Astrocyte (in vitro differentiated cells and primary cell): ENCODE measurements around the gene PALLD. TPM values are rescaled to one million over a fixed set of nuclear protein-coding genes. Genes with fewer than 3 reads are reported as not detected.

Source experiments
- DNase-seq: peaks from one replicate; pipeline ENCODE4 v3.0.0-alpha.2; 2010; ENCODE audit warnings: low read depth
- FAIRE-seq: peaks from 2 replicates; lab custom pipeline; 2011; peaks lifted over from hg19 to GRCh38; lab: Jason Lieb, UNC
- H2AFZ ChIP-seq: 2 replicates; pipeline ENCODE4 v1.6.0; 2012; ENCODE audit warnings: low read depth, low read length, inconsistent platforms
- H3K27ac ChIP-seq: 2 replicates; pipeline ENCODE4 v1.5.1; 2011; ENCODE audit warnings: low read depth, low read length, inconsistent platforms
- H3K27me3 ChIP-seq: 2 replicates; pipeline ENCODE4 v1.6.0; 2011; ENCODE audit warnings: low read length, inconsistent platforms; ENCODE audit not compliant: insufficient read depth
- H3K36me3 ChIP-seq: 2 replicates; pipeline ENCODE4 v1.5.1; 2011; ENCODE audit warnings: low read length, inconsistent platforms; ENCODE audit not compliant: insufficient read depth
- H3K4me1 ChIP-seq: 2 replicates; pipeline ENCODE4 v1.5.1; 2011; ENCODE audit warnings: low read length, inconsistent platforms; ENCODE audit not compliant: insufficient read depth
- H3K4me2 ChIP-seq: 2 replicates; pipeline ENCODE4 v1.6.0; 2012; ENCODE audit warnings: low read length, inconsistent platforms
- H3K4me3 ChIP-seq: 2 replicates; pipeline ENCODE4 v1.5.1; 2011; ENCODE audit warnings: low read depth, mild to moderate bottlenecking, low read length, inconsistent platforms; ENCODE audit not compliant: insufficient read depth
- H3K79me2 ChIP-seq: 2 replicates; pipeline ENCODE4 v1.6.0; 2012; ENCODE audit warnings: mild to moderate bottlenecking, low read length, inconsistent platforms; ENCODE audit not compliant: insufficient read depth
- H3K9ac ChIP-seq: 2 replicates; pipeline ENCODE4 v1.6.0; 2012; ENCODE audit warnings: mild to moderate bottlenecking, low read length, inconsistent platforms
- H3K9me3 ChIP-seq: 2 replicates; pipeline ENCODE4 v1.5.1; 2012; ENCODE audit warnings: low read depth, mild to moderate bottlenecking, low read length, inconsistent platforms; ENCODE audit not compliant: insufficient read depth
- H4K20me1 ChIP-seq: 2 replicates; pipeline ENCODE4 v1.6.0; 2012; ENCODE audit warnings: low read length, inconsistent platforms; ENCODE audit not compliant: insufficient read depth
- H3K27ac Mint-ChIP-seq: one replicate; pipeline ENCODE4 v1.8.0; 2021; ENCODE audit warnings: mild to moderate bottlenecking, mixed read lengths; ENCODE audit not compliant: unreplicated experiment
- H3K27me3 Mint-ChIP-seq: one replicate; pipeline ENCODE4 v1.8.0; 2021; ENCODE audit warnings: low read depth, mixed read lengths; ENCODE audit not compliant: unreplicated experiment
- H3K36me3 Mint-ChIP-seq: one replicate; pipeline ENCODE4 v1.8.0; 2021; ENCODE audit warnings: low read depth, mixed read lengths; ENCODE audit not compliant: unreplicated experiment
- H3K4me1 Mint-ChIP-seq: one replicate; pipeline ENCODE4 v1.8.0; 2021; ENCODE audit warnings: low read depth, mixed read lengths; ENCODE audit not compliant: unreplicated experiment
- H3K4me3 Mint-ChIP-seq: one replicate; pipeline ENCODE4 v1.8.0; 2021; ENCODE audit warnings: mild to moderate bottlenecking, moderate library complexity, mixed read lengths; ENCODE audit not compliant: unreplicated experiment
- H3K9me3 Mint-ChIP-seq: one replicate; pipeline ENCODE4 v1.8.0; 2021; ENCODE audit warnings: mild to moderate bottlenecking, mixed read lengths; ENCODE audit not compliant: unreplicated experiment
- EZH2 ChIP-seq: IDR thresholded peaks from 2 replicates; pipeline ENCODE4 v1.6.1; 2012; ENCODE audit warnings: mild to moderate bottlenecking, low read length, inconsistent platforms; ENCODE audit not compliant: insufficient read depth
- total RNA-seq: library from RNA; stranded (reverse); gene quantifications from 2 replicates; pipeline ENCODE4 v1.2.1, GENCODE V29; 2021
- TF ChIP-seq, protein P1 (sequence below): IDR thresholded peaks from 2 replicates; pipeline ENCODE4 v1.5.1; 2011; ENCODE audit warnings: low read depth, mild to moderate bottlenecking, inconsistent platforms, low read length, moderate library complexity; ENCODE audit not compliant: insufficient read depth

PALLD gene
- total RNA-seq, 1 donor from 2014 or later, result 498 TPM

DNA sequence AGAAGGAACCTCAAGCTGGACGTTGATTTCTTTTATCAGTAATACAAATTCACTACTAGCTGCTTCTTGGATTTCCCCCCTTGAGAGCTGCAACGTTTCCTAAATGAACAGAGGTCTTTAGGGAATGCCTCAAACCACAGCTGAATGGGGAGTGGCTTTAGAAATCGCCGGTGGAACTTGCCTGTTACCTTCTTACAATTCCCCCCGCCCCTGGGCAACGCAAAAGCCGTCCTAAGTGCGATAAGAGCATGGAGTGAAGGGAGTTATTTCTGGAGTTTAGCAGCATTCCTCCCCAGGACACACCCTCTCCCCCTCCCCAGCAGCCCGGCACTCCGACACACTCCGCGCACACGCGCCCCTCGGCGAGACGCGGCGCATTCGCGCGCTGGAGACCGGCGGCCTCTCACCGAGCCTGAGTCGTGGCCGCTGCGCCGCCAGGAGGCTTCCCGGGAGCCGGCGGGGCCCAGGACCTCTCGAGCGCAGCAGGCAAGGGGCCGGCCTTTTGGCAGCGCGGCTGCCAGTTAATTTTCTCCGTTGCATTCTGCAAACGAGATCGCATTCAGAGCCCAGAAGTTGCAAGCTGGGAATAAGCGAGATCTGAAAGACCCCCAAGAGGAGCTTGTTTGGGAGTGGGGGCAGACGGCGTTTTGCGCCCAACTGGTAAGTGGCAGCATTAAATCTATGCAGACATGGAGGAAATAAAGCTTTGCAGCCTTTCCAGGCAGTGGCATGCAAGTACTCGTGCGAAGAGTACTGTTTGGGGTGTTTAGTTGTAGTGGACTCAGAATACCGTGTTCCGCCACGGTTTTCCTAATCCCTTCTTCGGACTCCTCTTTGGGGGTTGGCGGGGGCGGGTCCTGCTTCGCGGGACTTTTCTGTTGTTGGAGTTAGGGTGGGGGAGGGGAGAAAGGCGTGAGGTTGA lies 134.7 kb downstream of the PALLD start:
- H3K36me3 ChIP-seq, result no peaks in the 10 kb centered on the region
- H2AFZ ChIP-seq, result peak overlapping the region; percentile 15
- H3K27me3 Mint-ChIP-seq, result no peaks in the 10 kb centered on the region
- H4K20me1 ChIP-seq, result no peaks in the 10 kb centered on the region
- H3K9me3 Mint-ChIP-seq, result no peaks in the 10 kb centered on the region
- peak overlapping the region; percentile 95 for H3K27ac Mint-ChIP-seq
- FAIRE-seq (peak; percentile 73), DNase-seq (peak; percentile 77)
- peaks cover 2% of the 10 kb centered on the region for H3K36me3 Mint-ChIP-seq
- H3K4me2 ChIP-seq, result peak overlapping the region; percentile 94
- H3K9ac ChIP-seq, result peak overlapping the region; percentile 97
- no peaks in the 10 kb centered on the region for H3K9me3 ChIP-seq
- peak overlapping the region; percentile 98 for H3K4me3 Mint-ChIP-seq
- peaks cover 41% of the 10 kb centered on the region for H3K4me1 ChIP-seq
- no peak for TF ChIP-seq EZH2
- TF ChIP-seq, protein P1, sequence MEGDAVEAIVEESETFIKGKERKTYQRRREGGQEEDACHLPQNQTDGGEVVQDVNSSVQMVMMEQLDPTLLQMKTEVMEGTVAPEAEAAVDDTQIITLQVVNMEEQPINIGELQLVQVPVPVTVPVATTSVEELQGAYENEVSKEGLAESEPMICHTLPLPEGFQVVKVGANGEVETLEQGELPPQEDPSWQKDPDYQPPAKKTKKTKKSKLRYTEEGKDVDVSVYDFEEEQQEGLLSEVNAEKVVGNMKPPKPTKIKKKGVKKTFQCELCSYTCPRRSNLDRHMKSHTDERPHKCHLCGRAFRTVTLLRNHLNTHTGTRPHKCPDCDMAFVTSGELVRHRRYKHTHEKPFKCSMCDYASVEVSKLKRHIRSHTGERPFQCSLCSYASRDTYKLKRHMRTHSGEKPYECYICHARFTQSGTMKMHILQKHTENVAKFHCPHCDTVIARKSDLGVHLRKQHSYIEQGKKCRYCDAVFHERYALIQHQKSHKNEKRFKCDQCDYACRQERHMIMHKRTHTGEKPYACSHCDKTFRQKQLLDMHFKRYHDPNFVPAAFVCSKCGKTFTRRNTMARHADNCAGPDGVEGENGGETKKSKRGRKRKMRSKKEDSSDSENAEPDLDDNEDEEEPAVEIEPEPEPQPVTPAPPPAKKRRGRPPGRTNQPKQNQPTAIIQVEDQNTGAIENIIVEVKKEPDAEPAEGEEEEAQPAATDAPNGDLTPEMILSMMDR, result peak; percentile 7
- peak overlapping the region; percentile 91 for H3K27ac ChIP-seq
- peak overlapping the region; percentile 91 for H3K4me3 ChIP-seq
- no peaks in the 10 kb centered on the region for H3K27me3 ChIP-seq
- H3K79me2 ChIP-seq, result peaks cover 40% of the 10 kb centered on the region
- peaks cover 44% of the 10 kb centered on the region for H3K4me1 Mint-ChIP-seq

DNA sequence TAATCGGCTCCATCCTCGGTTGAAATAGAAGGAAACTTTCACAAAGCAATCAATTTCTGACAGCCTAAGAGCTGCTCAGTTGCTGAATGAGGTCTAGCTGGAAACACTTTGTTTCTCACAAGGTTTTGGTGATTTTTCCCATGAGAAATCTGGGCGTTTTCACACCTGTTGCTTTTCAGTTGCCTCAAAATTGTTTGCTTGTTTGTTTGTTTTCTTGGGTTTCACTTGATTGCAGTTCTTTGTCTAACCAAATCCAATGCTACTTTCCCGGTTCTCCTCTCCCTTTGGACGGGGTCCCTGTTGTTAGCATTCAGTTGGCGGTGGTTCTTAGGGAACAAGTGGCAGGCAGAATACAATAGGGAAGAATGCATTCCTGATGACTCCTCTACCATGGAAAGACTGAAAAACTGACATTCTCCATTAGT lies 135.5 kb downstream of the PALLD start:
- no peaks in the 10 kb centered on the region for H4K20me1 ChIP-seq
- Mint-ChIP-seq H3K4me1 (peaks cover 52% of the 10 kb centered on the region), H3K36me3 (peaks cover 2% of the 10 kb centered on the region), H3K27ac (peak overlapping the region; percentile 95), H3K4me3 (peak overlapping the region; percentile 98), H3K9me3 (no peaks in the 10 kb centered on the region), H3K27me3 (no peaks in the 10 kb centered on the region)
- no peaks in the 10 kb centered on the region for H3K9me3 ChIP-seq
- no peak for TF ChIP-seq EZH2
- TF ChIP-seq, protein P1, result no peak
- FAIRE-seq (no peak), DNase-seq (peak; percentile 54)
- H3K79me2 ChIP-seq, result peaks cover 44% of the 10 kb centered on the region
- H3K9ac ChIP-seq, result peak overlapping the region; percentile 97
- H3K4me1 ChIP-seq, result peaks cover 49% of the 10 kb centered on the region
- peak overlapping the region; percentile 94 for H3K4me2 ChIP-seq
- peak overlapping the region; percentile 91 for H3K27ac ChIP-seq
- no peaks in the 10 kb centered on the region for H3K36me3 ChIP-seq
- no peaks in the 10 kb centered on the region for H3K27me3 ChIP-seq
- H3K4me3 ChIP-seq, result peak overlapping the region; percentile 91
- no peak overlapping the region for H2AFZ ChIP-seq

DNA sequence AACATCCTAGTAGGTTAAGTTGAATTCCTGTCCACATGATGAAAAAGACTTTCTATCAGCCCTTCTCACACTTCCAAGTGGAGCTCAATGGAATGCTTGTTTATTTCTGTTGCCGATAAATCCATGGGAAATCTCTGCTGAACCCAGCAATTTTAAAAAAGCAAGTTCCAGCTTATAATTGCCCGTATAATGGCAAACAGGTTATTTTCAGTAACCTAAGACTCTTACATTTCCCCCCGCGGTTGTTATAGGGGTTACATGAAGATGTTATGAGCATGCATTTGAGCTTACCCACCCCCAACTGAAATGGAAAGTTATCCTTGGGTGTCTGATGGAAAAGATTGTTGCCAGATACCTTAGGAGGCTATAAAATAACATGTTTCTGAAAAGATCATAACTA lies 136.2 kb downstream of the PALLD start:
- H3K36me3 ChIP-seq, result no peaks in the 10 kb centered on the region
- peaks cover 56% of the 10 kb centered on the region for H3K4me1 ChIP-seq
- peak overlapping the region; percentile 94 for H3K4me2 ChIP-seq
- peaks cover 49% of the 10 kb centered on the region for H3K79me2 ChIP-seq
- H3K9me3 ChIP-seq, result no peaks in the 10 kb centered on the region
- H3K9me3 Mint-ChIP-seq, result no peaks in the 10 kb centered on the region
- H3K9ac ChIP-seq, result peak overlapping the region; percentile 97
- peak overlapping the region; percentile 95 for H3K27ac Mint-ChIP-seq
- H3K27me3 Mint-ChIP-seq, result no peaks in the 10 kb centered on the region
- no peaks in the 10 kb centered on the region for H4K20me1 ChIP-seq
- FAIRE-seq (peak; percentile 59), DNase-seq (no peak)
- H3K27ac ChIP-seq, result peak overlapping the region; percentile 91
- H3K27me3 ChIP-seq, result no peaks in the 10 kb centered on the region
- no peak overlapping the region for H2AFZ ChIP-seq
- H3K4me3 ChIP-seq, result peak overlapping the region; percentile 91
- TF ChIP-seq, protein P1, result no peak
- no peak for TF ChIP-seq EZH2
- H3K36me3 Mint-ChIP-seq, result peaks cover 2% of the 10 kb centered on the region
- H3K4me1 Mint-ChIP-seq, result peaks cover 57% of the 10 kb centered on the region
- H3K4me3 Mint-ChIP-seq, result peak overlapping the region; percentile 98
